ENCODE measurements around the gene PGBD5.

Gene PGBD5

GRCh38 chr1:230394134-230394533, 32.0 kb downstream of the PGBD5 start:
- no peak for DNase-seq

- DNase-seq = no peak
These were observed 32.4 kb downstream of the PGBD5 start for GRCh38 chr1:230393722-230394121.

- no peak for DNase-seq
These were observed 33.1 kb downstream of the PGBD5 start for GRCh38 chr1:230392920-230393521.

- DNase-seq = no peak
These were observed 33.6 kb downstream of the PGBD5 start for GRCh38 chr1:230392536-230392909.

GRCh38 chr1:230391776-230392535, 34.2 kb downstream of the PGBD5 start:
- DNase-seq = no peak

- DNase-seq = no peak
These were observed 35.8 kb downstream of the PGBD5 start for GRCh38 chr1:230390371-230390770.

GRCh38 chr1:230387876-230388275, 38.3 kb downstream of the PGBD5 start:
- DNase-seq = no peak

GRCh38 chr1:230387296-230387695, 38.8 kb downstream of the PGBD5 start:
- DNase-seq = no peak

GRCh38 chr1:230386637-230387262, 39.4 kb downstream of the PGBD5 start:
- DNase-seq = no peak

GRCh38 chr1:230385930-230386329, 40.2 kb downstream of the PGBD5 start:
- no peak for DNase-seq

GRCh38 chr1:230385158-230385450, 41.0 kb downstream of the PGBD5 start:
- DNase-seq = no peak

- no peak for DNase-seq
These were observed 41.6 kb downstream of the PGBD5 start for GRCh38 chr1:230384380-230385157.

GRCh38 chr1:230383425-230383824, 42.7 kb downstream of the PGBD5 start:
- DNase-seq = no peak

GRCh38 chr1:230382001-230382491, 44.1 kb downstream of the PGBD5 start:
- no peak for DNase-seq

GRCh38 chr1:230381585-230381984, 44.5 kb downstream of the PGBD5 start:
- no peak for DNase-seq

GRCh38 chr1:230381049-230381467, 45.1 kb downstream of the PGBD5 start:
- no peak for DNase-seq

GRCh38 chr1:230379928-230380327, 46.2 kb downstream of the PGBD5 start:
- no peak for DNase-seq

GRCh38 chr1:230379462-230379861, 46.7 kb downstream of the PGBD5 start:
- DNase-seq = no peak

GRCh38 chr1:230377851-230378250, 48.3 kb downstream of the PGBD5 start:
- DNase-seq = no peak

GRCh38 chr1:230377324-230377723, 48.8 kb downstream of the PGBD5 start:
- no peak for DNase-seq

- no peak for DNase-seq
These were observed 49.8 kb downstream of the PGBD5 start for GRCh38 chr1:230376296-230376695.

GRCh38 chr1:230375780-230376179, 50.4 kb downstream of the PGBD5 start:
- DNase-seq = no peak

- DNase-seq = no peak
These were observed 51.0 kb downstream of the PGBD5 start for GRCh38 chr1:230375147-230375546.

Measured in GDM1 (cell line).